Endothelial cell of umbilical vein (primary cell): ENCODE measurements around the gene PKHD1. TPM values are rescaled to one million over a fixed set of nuclear protein-coding genes. Genes with fewer than 3 reads are reported as not detected.

Experiments
- BruUV-seq: library from RNA; stranded (reverse); fragments of 400-500 nt; replicated peaks from 2 replicates; lab custom pipeline; 2021; lab: Mats Ljungman, UMichigan
- CTCF ChIA-PET: fragments of 300-600, 350-600 bp; sonication (Branson Sonifier 250); formaldehyde crosslinking; loops from one replicate; lab custom pipeline; 2021; ENCODE audit warnings: antibody characterized with exemption, inconsistent platforms; lab: Charles Lee
- POLR2A ChIA-PET: fragments of 300-600, 350-600 bp; sonication (Branson Sonifier 250); formaldehyde crosslinking; loops from one replicate; lab custom pipeline; 2021; ENCODE audit warnings: antibody characterized with exemption, inconsistent platforms; lab: Charles Lee
- DNase-seq: peaks from one replicate; pipeline ENCODE4 v3.0.0-alpha.2; 2011; ENCODE audit warnings: low read depth, low spot score
- FAIRE-seq: peaks from 2 replicates; lab custom pipeline; 2011; peaks lifted over from hg19 to GRCh38; lab: Jason Lieb, UNC
- H2AFZ ChIP-seq: 2 replicates; pipeline ENCODE4 v1.6.0; 2012; ENCODE audit warnings: low read depth, low read length, control low read depth, inconsistent platforms
- H3K27ac ChIP-seq: 2 replicates; pipeline ENCODE4 v1.5.1; 2011; ENCODE audit warnings: low read depth, mild to moderate bottlenecking, control low read depth, low read length, moderate library complexity; ENCODE audit not compliant: insufficient read depth
- H3K27me3 ChIP-seq, 2 experiments: 2 replicates each; pipeline versions ENCODE4 v1.6.0 to v1.6.1; 2011; ENCODE audit warnings: low read length in 2 of 2, mixed read lengths in 1 of 2; ENCODE audit not compliant: control insufficient read depth in 2 of 2, insufficient read depth in 2 of 2
- H3K36me3 ChIP-seq, 2 experiments: 2 replicates in 1 of 2; 3 replicates in 1 of 2; pipeline ENCODE4 v1.5.1; 2011; ENCODE audit warnings: low read length in 2 of 2, mild to moderate bottlenecking in 1 of 2, moderate library complexity in 1 of 2; ENCODE audit not compliant: control insufficient read depth in 2 of 2, insufficient read depth in 2 of 2; ENCODE audit errors: extremely low read depth in 1 of 2
- H3K4me1 ChIP-seq: 3 replicates; pipeline ENCODE4 v1.5.1; 2011; ENCODE audit warnings: mild to moderate bottlenecking, low read length; ENCODE audit not compliant: control insufficient read depth, insufficient read depth; ENCODE audit errors: extremely low read depth
- H3K4me2 ChIP-seq: 2 replicates; pipeline ENCODE4 v1.6.1; 2011; ENCODE audit warnings: low read length, control low read depth, mixed read lengths; ENCODE audit not compliant: insufficient read depth
- H3K4me3 ChIP-seq, 3 experiments: fragments of 200-600 bp in 1 of 3; sonication (generic), shearing (Covaris generic) in 1 of 3; replicated peaks in 1 of 3; 2 replicates each; pipeline ENCODE4 v1.5.1; 2011 to 2016; ENCODE audit warnings: control low read depth in 3 of 3, low read length in 3 of 3, mild to moderate bottlenecking in 2 of 3, inconsistent platforms in 1 of 3, low read depth in 1 of 3, moderate library complexity in 1 of 3; ENCODE audit not compliant: insufficient read depth in 1 of 3
- H3K79me2 ChIP-seq: 2 replicates; pipeline ENCODE4 v1.6.0; 2012; ENCODE audit warnings: low read length, inconsistent platforms; ENCODE audit not compliant: control insufficient read depth, insufficient read depth
- H3K9ac ChIP-seq: replicated peaks from 2 replicates; pipeline ENCODE3; 2011; ENCODE audit warnings: low read length, control low read depth; ENCODE audit not compliant: insufficient read depth; ENCODE audit errors: extremely low read depth
- H3K9me1 ChIP-seq: replicated peaks from 3 replicates; pipeline ENCODE4 v1.6.0; 2011; ENCODE audit warnings: mild to moderate bottlenecking, low read length; ENCODE audit not compliant: control insufficient read depth, insufficient read depth; ENCODE audit errors: extremely low read depth
- H3K9me3 ChIP-seq: replicated peaks from 2 replicates; pipeline ENCODE4 v1.5.1; 2012; ENCODE audit warnings: low read length, inconsistent platforms; ENCODE audit not compliant: control insufficient read depth, insufficient read depth
- H4K20me1 ChIP-seq: replicated peaks from 2 replicates; pipeline ENCODE3; 2011; ENCODE audit warnings: mild to moderate bottlenecking, low read length; ENCODE audit not compliant: control insufficient read depth, insufficient read depth; ENCODE audit errors: extremely low read depth
- EZH2 ChIP-seq: IDR thresholded peaks from 2 replicates; pipeline ENCODE4 v1.6.1; 2012; ENCODE audit warnings: borderline replicate concordance, low read depth, mild to moderate bottlenecking, moderate library complexity, low read length, inconsistent platforms; ENCODE audit not compliant: severe bottlenecking
- FOS ChIP-seq: IDR thresholded peaks from 2 replicates; pipeline ENCODE4 v1.6.1; 2011; ENCODE audit warnings: mild to moderate bottlenecking, low read length, moderate library complexity, borderline replicate concordance; ENCODE audit not compliant: insufficient read depth
- GATA2 ChIP-seq: IDR thresholded peaks from 2 replicates; pipeline ENCODE4 v1.7.0; 2011; ENCODE audit warnings: low read depth, mild to moderate bottlenecking, moderate library complexity, mixed read lengths, low read length; ENCODE audit not compliant: insufficient read length, insufficient read depth
- JUN ChIP-seq: IDR thresholded peaks from 2 replicates; pipeline ENCODE4 v1.6.1; 2011; ENCODE audit warnings: borderline replicate concordance, low read depth; ENCODE audit not compliant: insufficient read length, insufficient read depth
- MYC ChIP-seq: IDR thresholded peaks from one replicate; pipeline ENCODE4 v1.6.1; 2011; ENCODE audit warnings: mild to moderate bottlenecking, low read depth, low read length
- POLR2A ChIP-seq: IDR thresholded peaks from 2 replicates; pipeline ENCODE4 v1.6.1; 2012; ENCODE audit warnings: low read depth, mild to moderate bottlenecking, control low read depth, low read length
- POLR2AphosphoS5 ChIP-seq: IDR thresholded peaks from 2 replicates; pipeline ENCODE4 v1.6.1; 2012; ENCODE audit warnings: low read depth, mild to moderate bottlenecking, control low read depth, low read length, moderate library complexity; ENCODE audit not compliant: insufficient read depth
- dilution Hi-C: fragments of 300-500 bp; cut with MboI; formaldehyde crosslinking; loops from one replicate; pipeline ENCODE4 v1.15.0; 2019; ENCODE audit warnings: low sequenced_read_pairs; ENCODE audit not compliant: extremely low pct_ligation_motif_present
- intact Hi-C: fragments of 100-400 bp; cut with micrococcal nuclease; formaldehyde crosslinking; loops from one replicate; pipeline ENCODE4 v1.10.0; 2022
- polyA plus RNA-seq, 4 experiments: library from polyadenylated mRNA; depleted of rRNA in 3 of 4; stranded (reverse) in 3 of 4; unstranded in 1 of 4; fragments of >200 nt; gene quantifications; 2 replicates each; pipeline versions ENCODE4 v1.2.1 to v1.2.3, GENCODE V29; 2011 to 2012; ENCODE audit warnings: missing spikeins in 1 of 4
- total RNA-seq: library from RNA; stranded (reverse); gene quantifications from 2 replicates; pipeline ENCODE4 v1.2.3, GENCODE V29; 2021
- TF ChIP-seq, protein P1 (sequence below), 2 donors: IDR thresholded peaks; 1 replicate in 1 of 2; 2 replicates in 1 of 2; pipeline ENCODE4 v1.5.1; 2011; ENCODE audit warnings: low read length in 2 of 2, mild to moderate bottlenecking in 2 of 2, moderate library complexity in 2 of 2, control low read depth in 1 of 2, inconsistent platforms in 1 of 2, low read depth in 1 of 2; ENCODE audit not compliant: insufficient read depth in 1 of 2; ENCODE audit errors: extremely low read depth in 1 of 2
- TF ChIP-seq, protein P2 (sequence below): IDR thresholded peaks from 2 replicates; pipeline ENCODE4 v1.6.1; 2011; ENCODE audit not compliant: insufficient read depth, insufficient read length

PKHD1 gene
- total and polyA plus RNA-seq, 2 donors (not counting 3 experiments of a cell fraction or from before 2014, with no cell fraction given) = not detected

DNA sequence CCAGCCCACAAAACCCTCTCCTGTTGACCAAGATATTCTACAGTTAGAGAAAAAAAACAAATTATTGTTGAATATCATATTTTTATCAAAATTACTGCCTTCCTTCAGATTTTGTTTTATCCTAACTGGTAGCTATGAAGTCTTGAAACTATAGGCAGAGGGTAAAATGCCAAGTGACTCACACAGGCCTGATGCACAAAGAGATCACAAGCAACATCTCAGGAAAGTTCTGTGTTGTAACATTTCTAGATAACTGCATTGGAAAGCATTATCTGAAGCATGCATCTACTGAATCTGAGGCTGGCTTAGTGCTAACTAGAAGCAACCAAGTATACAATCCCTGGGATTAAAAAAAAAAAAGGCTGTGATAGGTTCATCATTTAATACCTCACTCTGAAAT is 134.2 kb downstream of the PKHD1 start:
- Histone ChIP-seq H3K9me3 (no peaks in the 10 kb centered on the region), H3K79me2 (no peaks in the 10 kb centered on the region), H3K27me3 (no peaks in the 10 kb centered on the region), H2AFZ (no peak overlapping the region), H3K4me2 (no peak overlapping the region), H3K36me3 (no peaks in the 10 kb centered on the region), H3K9ac (no peak overlapping the region), H3K27ac (no peak overlapping the region), H3K4me1 (no peaks in the 10 kb centered on the region), H3K4me3 (no peak overlapping the region), H3K9me1 (no peaks in the 10 kb centered on the region), H4K20me1 (no peaks in the 10 kb centered on the region)
- ChIA-PET POLR2A (no interaction called here), CTCF (no interaction called here)
- intact Hi-C loops (no loop called here), dilution Hi-C loops (no loop called here)
- FAIRE-seq (no peak), DNase-seq (no peak)
- no TSS peak for BruUV-seq
- TF ChIP-seq, protein P1, sequence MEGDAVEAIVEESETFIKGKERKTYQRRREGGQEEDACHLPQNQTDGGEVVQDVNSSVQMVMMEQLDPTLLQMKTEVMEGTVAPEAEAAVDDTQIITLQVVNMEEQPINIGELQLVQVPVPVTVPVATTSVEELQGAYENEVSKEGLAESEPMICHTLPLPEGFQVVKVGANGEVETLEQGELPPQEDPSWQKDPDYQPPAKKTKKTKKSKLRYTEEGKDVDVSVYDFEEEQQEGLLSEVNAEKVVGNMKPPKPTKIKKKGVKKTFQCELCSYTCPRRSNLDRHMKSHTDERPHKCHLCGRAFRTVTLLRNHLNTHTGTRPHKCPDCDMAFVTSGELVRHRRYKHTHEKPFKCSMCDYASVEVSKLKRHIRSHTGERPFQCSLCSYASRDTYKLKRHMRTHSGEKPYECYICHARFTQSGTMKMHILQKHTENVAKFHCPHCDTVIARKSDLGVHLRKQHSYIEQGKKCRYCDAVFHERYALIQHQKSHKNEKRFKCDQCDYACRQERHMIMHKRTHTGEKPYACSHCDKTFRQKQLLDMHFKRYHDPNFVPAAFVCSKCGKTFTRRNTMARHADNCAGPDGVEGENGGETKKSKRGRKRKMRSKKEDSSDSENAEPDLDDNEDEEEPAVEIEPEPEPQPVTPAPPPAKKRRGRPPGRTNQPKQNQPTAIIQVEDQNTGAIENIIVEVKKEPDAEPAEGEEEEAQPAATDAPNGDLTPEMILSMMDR (IDR thresholded peaks at IDR 0.05; ENCODE audit: extremely low read depth in 1 of 2, insufficient read depth in 1 of 2, low read depth in 1 of 2, low read length in 2 of 2) = no peak
- no peak for TF ChIP-seq POLR2A
- TF ChIP-seq EZH2 = no peak
- no peak for TF ChIP-seq MYC
- no peak for TF ChIP-seq GATA2
- TF ChIP-seq JUN = no peak
- no peak for TF ChIP-seq FOS
- TF ChIP-seq POLR2AphosphoS5 = no peak
- TF ChIP-seq, protein P2, sequence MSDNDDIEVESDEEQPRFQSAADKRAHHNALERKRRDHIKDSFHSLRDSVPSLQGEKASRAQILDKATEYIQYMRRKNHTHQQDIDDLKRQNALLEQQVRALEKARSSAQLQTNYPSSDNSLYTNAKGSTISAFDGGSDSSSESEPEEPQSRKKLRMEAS = no peak
